ENCODE results near the gene DIPK1B.

DIPK1B gene

GRCh38 chr9:136747161-136748060 is 35.0 kb downstream of the DIPK1B start:
- FAIRE-seq (no peak), DNase-seq (ENCODE audit: insufficient read length, low spot score) (no peak)
- TF ChIP-seq SPI1 (IDR thresholded peaks at IDR 0.05; ENCODE audit: low read depth, low read length) = no peak
- TF ChIP-seq TAF1 (IDR thresholded peaks at IDR 0.05; ENCODE audit: low read depth, low read length) = no peak
- TF ChIP-seq POLR2A (IDR thresholded peaks at IDR 0.05; ENCODE audit: low read depth, low read length) = no peak
- TF ChIP-seq POU2F2 (IDR thresholded peaks at IDR 0.05; ENCODE audit: low read depth, low read length) = no peak
- no peak for TF ChIP-seq POLR2AphosphoS5 (IDR thresholded peaks at IDR 0.05; ENCODE audit: low read depth, low read length)
- no peak for TF ChIP-seq PAX5 (IDR thresholded peaks at IDR 0.05; ENCODE audit: insufficient read depth, low read length, severe bottlenecking)

- FAIRE-seq (no peak), DNase-seq (ENCODE audit: insufficient read length, low spot score) (no peak)
- TF ChIP-seq SPI1 (IDR thresholded peaks at IDR 0.05; ENCODE audit: low read depth, low read length) (no peak), PAX5 (IDR thresholded peaks at IDR 0.05; ENCODE audit: insufficient read depth, low read length, severe bottlenecking) (no peak), TAF1 (IDR thresholded peaks at IDR 0.05; ENCODE audit: low read depth, low read length) (no peak)
Measured at GRCh38 chr9:136748201-136748600, 35.8 kb downstream of the DIPK1B start, which contains the start of gene LCN6. Gene LCN6 (minus strand): TSS chr9:136748525. CDS start chr9:136748483, 42 bp downstream.

- DNase-seq (ENCODE audit: insufficient read length, low spot score) = no peak
- FAIRE-seq = no peak
- TF ChIP-seq TAF1 (IDR thresholded peaks at IDR 0.05; ENCODE audit: low read depth, low read length) (no peak), POU2F2 (IDR thresholded peaks at IDR 0.05; ENCODE audit: low read depth, low read length) (no peak), POLR2A (IDR thresholded peaks at IDR 0.05; ENCODE audit: low read depth, low read length) (no peak), PAX5 (IDR thresholded peaks at IDR 0.05; ENCODE audit: insufficient read depth, low read length, severe bottlenecking) (no peak), POLR2AphosphoS5 (IDR thresholded peaks at IDR 0.05; ENCODE audit: low read depth, low read length) (no peak)
Measured at GRCh38 chr9:136748666-136749611, 36.6 kb downstream of the DIPK1B start.

GRCh38 chr9:136750526-136750925 is 38.2 kb downstream of the DIPK1B start:
- peak; percentile 28 for FAIRE-seq
- TF ChIP-seq POLR2AphosphoS5 (IDR thresholded peaks at IDR 0.05; ENCODE audit: low read depth, low read length) (no peak), POU2F2 (IDR thresholded peaks at IDR 0.05; ENCODE audit: low read depth, low read length) (no peak), SPI1 (IDR thresholded peaks at IDR 0.05; ENCODE audit: low read depth, low read length) (no peak), POLR2A (IDR thresholded peaks at IDR 0.05; ENCODE audit: low read depth, low read length) (no peak), PAX5 (IDR thresholded peaks at IDR 0.05; ENCODE audit: insufficient read depth, low read length, severe bottlenecking) (no peak), TAF1 (IDR thresholded peaks at IDR 0.05; ENCODE audit: low read depth, low read length) (no peak)
- DNase-seq (ENCODE audit: insufficient read length, low spot score) = no peak

- no peak for FAIRE-seq
- no peak for DNase-seq (ENCODE audit: insufficient read length, low spot score)
Measured at GRCh38 chr9:136751244-136751643, 38.9 kb downstream of the DIPK1B start.

GRCh38 chr9:136751814-136752213 is 39.4 kb downstream of the DIPK1B start:
- DNase-seq (ENCODE audit: insufficient read length, low spot score) (no peak), FAIRE-seq (no peak)
- TF ChIP-seq POLR2A (IDR thresholded peaks at IDR 0.05; ENCODE audit: low read depth, low read length) = no peak
- TF ChIP-seq SPI1 (IDR thresholded peaks at IDR 0.05; ENCODE audit: low read depth, low read length) = no peak
- TF ChIP-seq POLR2AphosphoS5 (IDR thresholded peaks at IDR 0.05; ENCODE audit: low read depth, low read length) = no peak
- no peak for TF ChIP-seq TAF1 (IDR thresholded peaks at IDR 0.05; ENCODE audit: low read depth, low read length)
- TF ChIP-seq POU2F2 (IDR thresholded peaks at IDR 0.05; ENCODE audit: low read depth, low read length) = no peak
- no peak for TF ChIP-seq PAX5 (IDR thresholded peaks at IDR 0.05; ENCODE audit: insufficient read depth, low read length, severe bottlenecking)

More at GRCh38 chr9:136751244-136751643, 38.9 kb downstream of the DIPK1B start:
- TF ChIP-seq TAF1 (IDR thresholded peaks at IDR 0.05; ENCODE audit: low read depth, low read length) (no peak), POU2F2 (IDR thresholded peaks at IDR 0.05; ENCODE audit: low read depth, low read length) (no peak), PAX5 (IDR thresholded peaks at IDR 0.05; ENCODE audit: insufficient read depth, low read length, severe bottlenecking) (no peak), POLR2A (IDR thresholded peaks at IDR 0.05; ENCODE audit: low read depth, low read length) (no peak), SPI1 (IDR thresholded peaks at IDR 0.05; ENCODE audit: low read depth, low read length) (peak; percentile 18; the same call in 1 of the 2 replicates)

- FAIRE-seq = no peak
- DNase-seq (ENCODE audit: insufficient read length, low spot score) = no peak
- TF ChIP-seq PAX5 (IDR thresholded peaks at IDR 0.05; ENCODE audit: insufficient read depth, low read length, severe bottlenecking) (no peak), POLR2AphosphoS5 (IDR thresholded peaks at IDR 0.05; ENCODE audit: low read depth, low read length) (no peak), TAF1 (IDR thresholded peaks at IDR 0.05; ENCODE audit: low read depth, low read length) (no peak), SPI1 (IDR thresholded peaks at IDR 0.05; ENCODE audit: low read depth, low read length) (no peak), POLR2A (IDR thresholded peaks at IDR 0.05; ENCODE audit: low read depth, low read length) (no peak), POU2F2 (IDR thresholded peaks at IDR 0.05; ENCODE audit: low read depth, low read length) (no peak)
Measured at GRCh38 chr9:136753371-136754058, 41.1 kb downstream of the DIPK1B start.

- FAIRE-seq (no peak), DNase-seq (ENCODE audit: insufficient read length, low spot score) (no peak)
- TF ChIP-seq PAX5 (IDR thresholded peaks at IDR 0.05; ENCODE audit: insufficient read depth, low read length, severe bottlenecking) = no peak
- TF ChIP-seq POU2F2 (IDR thresholded peaks at IDR 0.05; ENCODE audit: low read depth, low read length) = no peak
- no peak for TF ChIP-seq POLR2AphosphoS5 (IDR thresholded peaks at IDR 0.05; ENCODE audit: low read depth, low read length)
- TF ChIP-seq POLR2A (IDR thresholded peaks at IDR 0.05; ENCODE audit: low read depth, low read length) = no peak
Measured at GRCh38 chr9:136754059-136754572, 41.7 kb downstream of the DIPK1B start.

Measured in GM12891 (cell line).